HG03342 (cell line): ENCODE results near the gene IRS1.

ENCODE experiments used
- ATAC-seq: cut with Tn5 transposase; IDR thresholded peaks from one replicate; pipeline ENCODE4 v1.9.1; 2021; ENCODE audit warnings: mild to moderate bottlenecking, moderate library complexity; ENCODE audit not compliant: unreplicated experiment

IRS1 gene

DNA sequence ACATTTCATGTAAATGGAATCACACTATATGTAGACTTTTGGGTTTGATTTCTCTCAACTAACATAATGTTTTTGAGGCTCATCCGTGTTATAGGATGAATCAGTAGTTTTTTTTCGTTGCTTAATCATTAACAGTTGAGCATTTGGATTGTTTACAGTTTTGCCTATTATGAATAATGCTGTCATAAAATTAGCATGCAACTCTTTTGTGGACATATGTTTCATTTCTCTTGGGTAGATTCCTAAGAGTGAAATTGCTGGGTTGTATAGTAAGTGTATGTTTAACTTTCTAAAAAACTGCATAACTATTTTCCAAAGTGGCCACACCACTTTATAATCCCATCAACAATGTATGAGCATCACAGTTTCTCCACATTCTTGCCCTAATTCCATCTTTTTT is 28.6 kb upstream of the IRS1 start:
- ATAC-seq: no peak

DNA sequence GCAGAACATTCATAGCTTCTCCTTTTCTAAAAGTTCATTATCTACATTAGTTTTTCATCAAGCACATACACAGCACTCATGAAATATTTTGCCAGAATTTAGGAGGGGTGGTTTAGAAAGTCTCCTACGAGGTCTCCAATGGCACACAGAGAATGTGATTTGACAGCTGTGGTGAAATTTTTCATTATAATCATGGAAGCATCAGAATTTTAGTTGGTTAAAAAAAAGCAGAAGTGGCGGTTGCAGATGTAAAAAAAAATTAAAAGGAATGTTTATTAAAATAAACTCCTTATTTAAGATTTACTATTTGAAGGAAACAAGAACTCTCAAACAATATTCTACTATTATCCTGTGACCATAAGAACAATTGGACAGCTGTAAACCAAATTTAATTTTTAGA is 25.4 kb upstream of the IRS1 start:
- ATAC-seq: no peak

DNA sequence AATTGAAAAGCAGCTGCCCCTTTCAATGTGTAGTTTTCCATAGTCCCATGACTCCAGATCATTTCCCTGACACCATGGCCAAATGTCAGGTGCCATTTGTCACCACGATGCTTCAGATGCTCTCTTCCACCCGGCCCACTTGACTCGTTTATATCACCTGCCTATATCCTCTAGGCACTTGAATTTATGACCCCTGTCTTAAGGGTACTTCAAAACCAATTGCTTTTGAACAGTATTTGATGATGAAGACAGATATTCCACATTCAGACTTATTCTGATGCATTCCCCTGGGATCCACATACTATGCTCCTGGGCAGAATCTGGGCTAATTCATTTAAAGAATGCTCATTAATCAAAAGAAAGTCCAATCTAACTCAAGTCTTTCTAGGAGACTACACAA is 19.3 kb upstream of the IRS1 start:
- no peak for ATAC-seq

DNA sequence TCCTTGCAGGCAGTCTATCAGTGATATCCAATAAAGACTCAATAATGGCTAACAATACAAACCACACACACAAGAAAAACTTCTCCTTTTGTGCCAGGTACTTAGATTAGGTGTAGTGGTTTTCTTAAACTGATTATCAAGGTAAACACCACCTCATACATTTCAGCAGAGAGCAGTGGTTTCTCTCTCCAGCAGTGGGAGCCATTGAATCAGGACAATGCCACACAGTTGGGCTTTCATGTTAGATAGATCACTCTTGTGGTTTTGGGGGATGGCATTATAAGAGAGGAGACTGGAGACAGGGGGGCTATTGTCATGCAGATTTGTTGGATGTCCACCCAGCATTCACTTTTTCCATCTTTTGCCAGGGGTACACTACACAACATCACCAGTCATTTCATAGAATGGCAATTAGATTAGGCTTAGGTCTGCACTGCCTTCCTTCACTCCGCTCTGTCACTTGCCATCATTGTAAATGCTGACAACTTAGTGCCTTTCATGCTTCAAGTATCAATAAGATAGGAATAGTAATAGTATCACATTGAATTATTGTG is 13.6 kb upstream of the IRS1 start:
- peak; percentile 51 for ATAC-seq

DNA sequence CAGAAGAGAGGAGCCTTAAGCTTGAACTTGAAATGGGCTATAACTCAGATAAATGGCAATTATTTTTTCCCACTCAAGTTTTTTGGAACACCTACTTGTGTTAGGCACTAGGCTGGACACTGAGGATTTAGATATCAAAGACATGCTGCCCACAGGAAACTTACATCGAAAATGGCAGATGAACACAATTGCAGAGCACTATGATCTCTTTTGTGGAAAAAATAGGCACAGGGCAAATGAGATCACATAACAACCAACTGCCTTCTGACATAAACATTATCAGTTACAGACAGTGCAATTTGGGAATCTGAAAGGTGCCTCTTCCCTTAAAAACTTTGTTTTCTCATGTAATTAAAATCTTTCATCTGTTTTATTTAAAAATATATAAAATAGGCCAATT is 3.8 kb upstream of the IRS1 start:
- ATAC-seq: no peak

DNA sequence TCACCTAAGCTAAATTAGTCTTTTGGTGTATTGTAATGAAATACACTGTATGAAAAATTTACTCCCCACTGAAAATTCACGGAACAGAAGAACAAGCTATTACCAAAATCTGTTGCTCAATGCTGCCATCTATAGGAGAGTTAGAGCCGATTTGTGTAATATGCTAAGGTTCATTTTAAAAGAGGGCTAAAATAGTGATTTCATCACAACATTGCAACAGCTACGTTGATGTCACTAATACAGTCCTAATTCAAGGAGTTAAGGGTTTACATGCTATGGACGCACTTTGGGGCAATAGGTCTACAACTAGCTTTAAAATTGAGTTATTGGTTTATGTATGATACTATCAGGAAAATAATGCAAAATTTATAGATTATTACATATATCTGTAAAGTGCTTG is 3.0 kb upstream of the IRS1 start:
- ATAC-seq: no peak

DNA sequence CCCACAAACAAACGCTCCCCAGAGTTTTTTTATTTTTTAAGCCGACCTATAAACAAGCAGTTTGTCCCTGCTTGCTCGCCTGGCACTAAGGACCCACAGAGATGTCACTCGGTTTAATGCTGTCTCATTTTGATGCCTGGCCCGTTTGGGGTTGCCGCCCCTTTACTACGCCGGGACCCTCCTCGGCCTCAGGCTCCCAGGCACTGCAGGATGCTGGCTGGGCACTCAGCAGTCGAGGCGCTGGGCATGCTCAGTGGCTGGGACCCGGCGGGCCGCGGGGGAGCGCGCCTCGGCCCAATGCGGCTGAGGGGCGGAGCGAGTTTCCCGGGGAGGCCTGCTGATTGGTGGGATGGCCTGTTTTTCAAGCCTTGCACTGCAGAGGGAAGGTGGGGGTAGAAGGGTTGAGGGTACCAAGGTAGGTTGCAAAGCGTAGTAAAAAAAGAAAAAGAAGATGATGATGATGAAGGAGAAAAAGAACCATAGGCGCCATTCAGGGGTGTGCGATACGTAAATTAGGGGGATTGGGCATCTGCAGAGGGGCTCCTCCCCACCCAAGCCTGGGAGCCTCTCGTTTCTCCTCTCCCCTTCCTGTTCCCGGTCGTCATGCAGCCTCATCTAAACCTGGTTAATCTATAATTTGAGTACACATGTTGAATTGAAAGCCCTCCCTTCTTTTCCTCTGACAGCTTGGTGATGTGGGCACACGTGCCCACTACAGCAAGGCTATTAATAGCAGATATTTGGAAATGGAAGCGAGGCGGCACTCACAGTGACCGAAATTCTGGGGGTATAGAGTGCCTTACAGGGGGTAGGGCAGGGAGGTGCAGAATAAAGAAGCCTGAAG is 1.5 kb upstream of the IRS1 start:
- peak; percentile 81 for ATAC-seq

DNA sequence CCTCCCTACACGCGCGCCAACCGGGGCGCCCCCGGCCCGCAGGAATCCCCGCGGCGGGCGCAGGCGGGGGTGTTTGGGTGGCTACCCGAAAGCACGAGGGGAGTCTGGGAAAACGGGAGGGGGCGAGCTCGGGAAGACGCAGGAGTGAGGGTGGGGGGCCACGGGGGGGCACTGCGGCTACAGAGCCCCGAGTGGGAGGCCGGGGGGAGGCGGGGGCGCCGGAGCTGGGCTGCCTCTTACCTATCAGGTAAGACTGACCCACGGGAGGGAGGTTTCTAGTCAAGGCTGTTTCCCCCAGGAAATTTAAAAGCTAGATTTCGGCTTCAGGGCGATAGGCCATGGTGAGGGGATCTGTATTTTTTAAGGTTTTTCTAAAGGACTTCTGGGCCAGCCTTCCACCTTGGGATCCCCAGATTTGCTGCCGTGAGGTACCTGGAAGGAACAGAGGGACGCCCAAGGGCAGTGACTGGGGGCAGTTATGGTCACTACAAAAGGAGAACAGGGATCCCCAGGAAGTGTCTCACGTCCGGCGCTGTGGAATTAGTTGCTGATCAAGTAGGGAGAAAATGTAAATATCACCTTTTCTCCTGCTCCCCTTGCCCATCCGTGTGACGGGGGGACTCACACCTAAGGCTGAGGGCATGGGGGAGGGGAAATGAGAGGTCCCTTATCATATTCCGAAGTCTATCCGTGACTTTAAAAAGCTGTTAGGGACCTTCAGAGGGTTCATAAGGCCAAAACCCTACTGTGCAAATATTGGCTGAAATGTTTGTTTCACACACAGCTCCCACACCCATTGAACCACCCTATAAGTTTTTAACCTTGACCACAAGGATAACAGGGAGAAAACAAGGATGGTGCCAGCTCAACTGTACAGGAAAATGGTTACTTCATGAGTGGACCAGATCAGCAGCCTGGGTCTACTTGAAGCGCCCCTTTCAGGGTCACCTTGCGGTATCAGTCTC is 638 bp upstream of the IRS1 start:
- ATAC-seq: no peak

DNA sequence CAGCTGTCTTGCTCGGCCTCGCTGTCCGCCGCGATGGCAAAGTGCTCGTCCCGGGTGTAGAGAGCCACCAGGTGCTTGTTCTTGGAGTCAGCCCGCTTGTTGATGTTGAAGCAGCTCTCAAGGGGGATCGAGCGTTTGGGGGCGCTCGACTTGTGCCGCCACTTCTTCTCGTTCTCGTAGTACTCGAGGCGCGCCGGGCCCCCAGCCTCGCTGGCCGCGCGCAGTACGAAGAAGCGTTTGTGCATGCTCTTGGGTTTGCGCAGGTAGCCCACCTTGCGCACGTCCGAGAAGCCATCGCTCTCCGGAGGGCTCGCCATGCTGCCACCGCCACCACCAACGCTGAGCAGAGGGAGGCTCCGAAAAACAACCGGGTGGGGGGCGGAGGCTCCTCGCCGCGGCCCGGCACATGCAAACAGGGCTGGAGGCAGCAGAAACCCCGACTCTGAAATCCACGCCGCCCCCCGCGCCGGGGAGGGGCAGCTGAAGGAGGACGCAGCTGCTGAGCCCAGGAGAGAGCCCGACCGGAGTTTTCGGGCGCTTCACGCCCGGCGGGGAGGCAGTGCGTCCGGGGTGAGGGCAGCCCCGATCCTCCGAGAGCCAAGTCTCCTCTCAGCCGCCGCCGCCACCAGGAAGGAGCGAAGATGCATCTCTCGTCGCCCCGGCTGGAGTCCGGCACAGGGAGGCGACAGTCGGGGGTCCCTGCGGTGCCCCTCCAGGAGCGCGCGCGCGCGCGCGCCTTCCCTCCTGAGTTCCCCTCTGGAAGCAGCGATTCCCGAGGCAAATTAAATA is 1.0 kb downstream of the IRS1 start:
- peak; percentile 19 for ATAC-seq

DNA sequence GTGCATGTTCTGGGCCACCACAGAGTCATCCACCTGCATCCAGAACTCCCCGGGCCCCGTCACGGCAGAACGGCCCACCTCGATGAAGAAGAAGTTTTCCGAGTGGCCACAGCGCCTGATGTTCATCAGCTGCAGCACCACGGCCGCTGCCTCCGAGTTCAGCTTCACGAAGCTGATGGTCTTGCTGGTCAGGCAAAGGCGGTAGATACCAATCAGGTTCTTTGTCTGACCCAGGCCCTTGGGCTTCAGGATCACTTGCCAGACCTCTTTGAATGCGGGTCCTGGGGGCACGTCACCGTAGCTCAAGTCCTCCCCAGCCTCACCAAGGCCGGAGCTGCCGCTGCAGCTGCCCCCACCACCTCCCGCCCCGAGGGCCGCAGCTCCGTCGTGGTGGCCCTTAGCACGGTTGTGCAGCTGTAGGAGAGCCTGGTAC is 1.6 kb downstream of the IRS1 start:
- ATAC-seq: no peak

DNA sequence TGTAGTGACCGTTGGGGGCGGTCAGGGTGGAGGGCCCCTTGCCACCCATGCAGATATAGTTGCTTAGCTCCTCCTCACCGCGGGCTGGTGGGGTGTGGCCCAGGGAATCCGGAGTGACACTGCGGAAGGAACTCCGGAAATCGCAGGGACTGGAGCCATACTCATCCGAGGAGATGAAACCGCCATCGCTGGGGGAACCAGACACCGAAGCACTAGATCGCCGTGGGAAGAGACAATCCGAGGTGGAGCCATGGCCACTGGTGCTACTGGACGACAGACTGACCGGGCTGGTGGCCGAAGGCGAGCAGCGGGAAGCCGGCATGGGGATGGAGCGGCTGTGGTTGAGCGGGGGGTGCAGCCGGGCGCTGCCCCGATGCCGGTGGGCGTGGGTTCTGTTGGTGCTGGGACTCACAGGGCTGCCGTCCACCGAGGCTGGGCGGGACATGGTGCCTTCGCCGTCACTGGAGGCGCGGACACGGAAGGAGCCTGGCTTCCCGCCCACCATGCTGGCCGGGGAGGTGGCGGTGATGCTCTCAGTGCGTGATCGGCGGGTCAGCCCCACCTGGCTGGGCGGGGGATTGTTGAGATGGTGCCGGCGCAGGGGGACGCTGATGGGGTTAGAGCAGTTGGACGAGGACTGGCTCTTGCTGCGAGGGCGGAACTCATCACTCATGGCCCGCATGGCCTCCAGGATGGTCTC is 2.2 kb downstream of the IRS1 start:
- ATAC-seq: no peak

DNA sequence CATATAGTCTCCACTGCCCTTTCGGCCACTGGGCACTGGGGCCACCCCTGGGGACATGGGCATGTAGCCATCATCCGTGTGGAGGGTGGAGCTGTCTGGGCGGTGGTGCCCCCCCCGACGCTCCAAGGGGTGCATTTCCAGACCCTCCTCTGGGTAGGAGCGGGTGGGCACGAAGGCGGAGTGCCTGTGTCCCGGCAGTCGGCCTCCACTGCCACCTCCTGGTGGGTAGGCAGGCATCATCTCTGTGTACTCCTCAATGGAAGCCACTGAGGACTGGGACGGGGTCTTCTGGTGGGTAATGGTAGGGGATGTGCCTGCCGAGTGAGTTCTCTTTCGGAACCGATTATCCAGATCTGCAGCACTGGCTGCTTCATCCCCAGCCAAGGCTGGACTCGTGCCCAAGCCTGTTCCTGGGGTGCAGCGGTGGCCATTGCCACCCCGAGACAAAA is 2.8 kb downstream of the IRS1 start:
- ATAC-seq: no peak

DNA sequence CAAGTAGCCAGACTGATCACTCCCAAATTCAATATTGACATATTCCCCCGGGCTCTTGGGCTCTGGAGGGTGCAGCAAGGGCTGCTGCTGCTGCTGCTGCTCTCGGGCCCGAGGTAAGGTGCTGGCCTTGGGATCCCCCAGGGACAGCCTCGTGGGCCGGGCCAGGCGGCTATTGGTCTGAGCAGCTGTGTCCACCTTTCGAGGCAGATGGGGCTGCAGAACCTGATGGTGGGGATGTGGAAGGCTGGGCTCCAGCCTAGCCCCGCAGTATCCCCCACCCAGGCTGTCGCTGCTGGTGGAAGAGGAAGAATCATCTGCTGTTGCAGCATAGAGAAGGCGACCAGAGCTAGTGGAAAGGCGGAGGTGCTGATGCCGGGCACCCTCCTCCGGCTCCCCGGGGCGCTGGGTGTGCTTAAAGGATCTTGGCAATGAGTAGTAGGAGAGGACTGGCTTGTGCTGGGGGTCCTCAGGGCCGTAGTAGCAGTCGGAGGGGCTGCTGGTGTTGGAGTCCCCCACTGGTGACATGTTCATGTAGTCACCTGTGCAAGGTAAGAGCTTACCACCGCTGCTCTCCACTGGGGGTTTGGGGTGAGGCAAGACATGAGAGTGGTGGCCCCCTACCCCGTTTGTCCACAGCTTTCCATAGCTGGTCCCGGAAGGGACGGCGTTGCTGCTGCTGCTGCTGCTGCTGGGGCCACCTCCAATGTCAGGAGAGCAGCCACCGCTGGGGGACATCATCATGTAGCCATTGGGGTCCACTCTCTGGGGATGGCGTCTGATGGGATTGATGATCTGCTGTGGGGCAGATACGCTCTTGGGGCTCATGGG is 3.4 kb downstream of the IRS1 start:
- ATAC-seq: no peak

DNA sequence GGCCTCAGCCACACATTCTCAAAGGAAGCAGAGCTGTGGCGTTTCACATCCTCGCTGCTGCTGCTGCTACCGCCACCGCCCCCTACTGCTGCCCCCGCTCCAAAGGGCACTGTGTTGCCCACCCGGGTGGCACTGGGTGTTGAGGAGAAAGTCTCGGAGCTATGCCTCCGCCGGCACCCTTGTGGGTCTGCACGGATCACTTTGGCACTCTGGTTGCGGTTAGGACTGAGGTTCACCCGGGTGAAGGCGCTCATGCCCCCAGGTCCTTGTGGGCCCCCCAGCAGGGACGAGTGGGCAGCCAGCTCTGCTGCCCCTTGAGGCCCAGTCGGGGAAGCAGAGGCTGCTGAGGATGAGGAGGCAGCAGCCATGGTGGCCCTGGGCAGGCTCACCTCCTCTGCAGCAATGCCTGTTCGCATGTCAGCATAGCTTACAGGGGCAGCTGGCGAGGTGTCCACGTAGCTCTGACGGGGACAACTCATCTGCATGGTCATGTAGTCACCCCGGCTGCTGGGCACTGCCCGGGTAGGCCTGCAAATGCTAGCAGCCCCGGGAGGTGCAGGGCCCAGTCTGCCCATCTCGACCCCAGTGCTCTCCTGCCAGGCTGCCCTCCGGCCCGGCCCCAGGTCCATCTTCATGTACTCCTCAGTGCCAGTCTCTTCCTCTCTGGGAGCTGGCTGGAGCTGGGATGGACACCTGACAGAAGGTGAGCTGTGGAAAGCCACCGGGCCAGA is 4.2 kb downstream of the IRS1 start:
- ATAC-seq: no peak

DNA sequence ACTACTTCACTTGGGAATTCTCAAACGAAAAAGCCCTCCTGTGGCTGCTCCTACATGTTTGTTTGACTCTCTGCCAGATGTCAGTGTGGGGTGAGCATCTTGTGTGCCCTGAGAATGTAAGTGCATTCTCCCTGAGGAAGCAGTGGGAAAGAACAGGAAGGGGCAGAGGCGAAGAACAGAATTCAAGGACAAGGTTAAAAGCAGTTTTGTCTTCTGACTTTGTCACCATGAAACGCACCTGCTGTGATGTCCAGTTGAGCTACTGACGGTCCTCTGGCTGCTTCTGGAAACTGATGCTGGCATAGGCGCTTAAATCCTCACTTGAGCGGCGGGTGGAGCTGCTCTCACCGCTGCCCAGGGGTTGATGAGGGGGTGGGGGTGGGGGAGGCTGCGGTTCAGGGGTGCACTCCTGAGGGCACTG is 4.9 kb downstream of the IRS1 start:
- ATAC-seq: no peak

DNA sequence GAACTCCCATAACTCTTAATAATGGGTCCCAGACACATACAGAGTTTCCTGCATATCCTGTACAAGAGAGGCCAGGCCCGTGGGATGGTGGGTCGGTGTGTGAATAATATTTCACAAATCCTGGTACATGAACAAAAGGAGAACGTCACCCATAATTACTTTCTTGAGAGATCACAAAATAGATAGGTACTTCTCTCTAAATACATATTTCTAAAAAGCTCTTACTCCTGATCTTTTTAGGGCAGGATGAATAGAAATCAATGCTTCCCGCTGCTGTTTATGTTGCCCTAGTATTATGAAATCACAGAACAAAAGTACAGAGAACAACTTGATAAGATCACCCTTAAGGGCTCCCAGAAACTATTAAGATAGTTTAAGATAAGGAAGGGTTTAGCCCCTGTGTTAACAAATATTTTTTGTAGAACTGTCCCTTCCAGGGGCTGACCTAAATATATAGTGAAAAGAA is 5.4 kb downstream of the IRS1 start:
- ATAC-seq: no peak

DNA sequence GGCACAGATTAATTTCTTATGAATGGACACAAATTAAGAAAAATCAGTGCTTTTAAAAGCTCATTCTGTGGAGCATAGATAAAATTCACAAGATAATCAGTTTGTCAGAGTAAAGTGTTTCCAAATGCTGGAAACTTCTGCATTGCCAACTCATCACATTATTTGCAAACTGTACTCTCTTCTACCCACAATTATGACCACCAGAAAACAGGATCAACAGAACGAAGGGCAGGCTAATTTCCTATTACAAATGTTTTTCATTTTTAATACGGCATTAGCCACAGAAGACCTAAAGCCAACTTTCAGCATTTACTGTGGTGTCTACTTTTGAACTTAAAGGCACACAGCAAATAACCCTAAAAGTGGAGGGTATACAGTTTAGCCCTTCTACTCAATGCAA is 6.0 kb downstream of the IRS1 start:
- ATAC-seq: no peak

DNA sequence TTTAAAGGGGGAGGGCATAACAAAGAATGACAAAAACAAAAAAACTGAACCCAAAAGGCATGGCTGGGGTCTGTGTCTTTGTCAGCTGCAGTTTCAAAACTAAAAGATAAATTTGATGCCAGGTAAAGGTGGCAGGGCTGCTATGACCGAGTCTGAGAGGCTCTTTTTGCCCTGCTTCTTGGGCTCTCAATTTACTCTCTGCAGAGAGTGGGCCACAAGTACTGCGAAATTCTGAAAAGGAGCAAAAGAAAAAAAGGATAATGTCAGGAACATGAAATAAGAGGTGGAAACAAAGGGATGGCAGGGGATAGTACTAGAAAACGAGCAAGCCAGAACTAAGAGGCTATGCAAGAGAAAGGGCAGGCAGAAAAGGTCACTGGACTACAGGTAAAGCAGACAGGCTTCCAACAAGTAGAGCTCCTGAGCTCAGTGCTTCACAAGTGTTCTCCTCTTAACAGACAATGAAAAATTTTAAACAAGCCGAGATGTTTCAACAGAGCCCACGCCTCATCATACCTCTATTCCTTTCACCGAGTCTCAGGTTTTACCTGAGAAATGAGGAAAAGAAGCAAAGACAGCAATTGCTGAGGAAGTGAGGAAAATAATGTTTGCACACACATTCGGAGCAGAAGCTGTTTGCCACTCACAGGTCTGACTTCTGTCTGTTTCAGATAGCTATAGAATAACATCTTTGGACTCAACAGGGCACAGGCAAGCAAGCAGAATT is 7.3 kb downstream of the IRS1 start:
- no peak for ATAC-seq
